Karpas-422 (cell line): ENCODE data around the gene CFI. TPM values are rescaled to one million over a fixed set of nuclear protein-coding genes. Genes with fewer than 3 reads are reported as not detected.
A peak's percentile ranks its signal among the peaks of the same experiment; 100 is the strongest.

Experiments used
- DNase-seq: peaks from one replicate; pipeline ENCODE4 v3.0.0-alpha.2; 2015
- H2AFZ ChIP-seq: fragments of 200-600 bp; sonication (generic); 2 replicates; pipeline ENCODE4 v1.6.1; 2014; ENCODE audit warnings: antibody characterized with exemption, low read length, mixed read lengths
- H3K27ac ChIP-seq: fragments of 200-600 bp; sonication (generic); 2 replicates; pipeline ENCODE4 v1.5.1; 2014; ENCODE audit warnings: mild to moderate bottlenecking, low read length, moderate library complexity
- H3K27me3 ChIP-seq: fragments of 200-600 bp; sonication (generic); 2 replicates; pipeline ENCODE4 v1.6.1; 2014; ENCODE audit warnings: low read length, mixed read lengths
- H3K36me3 ChIP-seq: fragments of 200-600 bp; sonication (generic); 2 replicates; pipeline ENCODE4 v1.6.1; 2014; ENCODE audit warnings: low read length, mixed read lengths; ENCODE audit not compliant: insufficient read depth
- H3K4me1 ChIP-seq: fragments of 200-600 bp; sonication (generic); 2 replicates; pipeline ENCODE4 v1.6.1; 2014; ENCODE audit warnings: mild to moderate bottlenecking, low read length, mixed read lengths
- H3K4me2 ChIP-seq: fragments of 200-600 bp; sonication (generic); 2 replicates; pipeline ENCODE4 v1.6.1; 2014; ENCODE audit warnings: low read length, low read depth, mild to moderate bottlenecking; ENCODE audit not compliant: poor library complexity, severe bottlenecking
- H3K4me3 ChIP-seq: fragments of 200-600 bp; sonication (generic); 2 replicates; pipeline ENCODE4 v1.5.1; 2014; ENCODE audit warnings: mild to moderate bottlenecking, antibody characterized with exemption, low read length, mixed read lengths
- H3K79me2 ChIP-seq: fragments of 200-600 bp; sonication (generic); 2 replicates; pipeline ENCODE4 v1.6.1; 2014; ENCODE audit warnings: mild to moderate bottlenecking, low read length, mixed read lengths
- H3K9ac ChIP-seq: fragments of 200-600 bp; sonication (generic); 2 replicates; pipeline ENCODE4 v1.6.0; 2014; ENCODE audit warnings: low read length
- H3K9me2 ChIP-seq: fragments of 200-600 bp; sonication (generic), shearing (Covaris generic); replicated peaks from 2 replicates; pipeline ENCODE4 v1.6.0; 2014; ENCODE audit warnings: mild to moderate bottlenecking, low read length, moderate library complexity; ENCODE audit not compliant: insufficient read depth
- H3K9me3 ChIP-seq: fragments of 300-700, 200-600 bp; sonication (generic); 2 replicates; pipeline ENCODE4 v1.6.1; 2014; ENCODE audit warnings: low read length, mixed read lengths
- H4K20me1 ChIP-seq: fragments of 200-600 bp; sonication (generic); 2 replicates; pipeline ENCODE4 v1.6.1; 2014; ENCODE audit warnings: mild to moderate bottlenecking, antibody characterized with exemption, low read length, low read depth; ENCODE audit not compliant: insufficient read depth
- total RNA-seq: library from RNA; depleted of rRNA; stranded (reverse); fragments of >200 nt; shearing (Covaris generic); gene quantifications from 2 replicates; pipeline ENCODE4 v1.2.3, GENCODE V29; 2014; ENCODE audit warnings: low replicate concordance

CFI gene
- total RNA-seq, 1 experiment from 2014 or later, result not detected

- Histone ChIP-seq H3K27ac (no peak overlapping the region), H3K9me2 (no peaks in the 10 kb centered on the region), H3K9me3 (no peaks in the 10 kb centered on the region), H2AFZ (no peak overlapping the region), H3K9ac (no peak overlapping the region), H3K27me3 (no peaks in the 10 kb centered on the region), H3K4me1 (peaks cover 17% of the 10 kb centered on the region), H3K4me3 (no peak overlapping the region), H3K36me3 (no peaks in the 10 kb centered on the region), H3K4me2 (no peak overlapping the region), H3K79me2 (peaks cover 51% of the 10 kb centered on the region), H4K20me1 (no peaks in the 10 kb centered on the region)
- DNase-seq, result no peak
Measured at GRCh38 chr4:109721033-109721432, 80.8 kb downstream of the CFI start.

- Histone ChIP-seq H4K20me1 (no peaks in the 10 kb centered on the region), H3K4me3 (no peak overlapping the region), H3K36me3 (no peaks in the 10 kb centered on the region), H3K9ac (no peak overlapping the region), H3K4me1 (peaks cover 17% of the 10 kb centered on the region), H3K79me2 (peaks cover 39% of the 10 kb centered on the region), H2AFZ (no peak overlapping the region), H3K4me2 (no peak overlapping the region), H3K27me3 (no peaks in the 10 kb centered on the region), H3K27ac (no peak overlapping the region), H3K9me3 (no peaks in the 10 kb centered on the region), H3K9me2 (no peaks in the 10 kb centered on the region)
- DNase-seq, result no peak
Measured at GRCh38 chr4:109719604-109720003, 82.2 kb downstream of the CFI start.

GRCh38 chr4:109718759-109719158, 83.0 kb downstream of the CFI start:
- peaks cover 35% of the 10 kb centered on the region for H3K79me2 ChIP-seq
- H3K4me3 ChIP-seq, result no peak overlapping the region
- H3K9me3 ChIP-seq, result no peaks in the 10 kb centered on the region
- H3K9me2 ChIP-seq, result no peaks in the 10 kb centered on the region
- H3K4me2 ChIP-seq, result no peak overlapping the region
- no peak overlapping the region for H2AFZ ChIP-seq
- no peak overlapping the region for H3K27ac ChIP-seq
- H3K4me1 ChIP-seq, result peaks cover 15% of the 10 kb centered on the region
- no peaks in the 10 kb centered on the region for H4K20me1 ChIP-seq
- DNase-seq, result no peak
- peaks cover 6% of the 10 kb centered on the region; the same call in 1 of the 2 replicates for H3K36me3 ChIP-seq
- no peaks in the 10 kb centered on the region for H3K27me3 ChIP-seq
- H3K9ac ChIP-seq, result no peak overlapping the region

GRCh38 chr4:109713500-109713899, 88.3 kb downstream of the CFI start:
- DNase-seq, result no peak
- peaks cover 10% of the 10 kb centered on the region for H3K4me1 ChIP-seq
- H3K9me3 ChIP-seq, result no peaks in the 10 kb centered on the region

GRCh38 chr4:109708990-109709389, 92.8 kb downstream of the CFI start:
- peaks cover 12% of the 10 kb centered on the region for H3K4me1 ChIP-seq
- no peaks in the 10 kb centered on the region for H3K9me3 ChIP-seq
- no peaks in the 10 kb centered on the region for H3K27me3 ChIP-seq
- no peak overlapping the region for H3K9ac ChIP-seq
- no peak overlapping the region for H2AFZ ChIP-seq
- no peaks in the 10 kb centered on the region for H3K9me2 ChIP-seq
- H3K36me3 ChIP-seq, result peaks cover 15% of the 10 kb centered on the region; the same call in 1 of the 2 replicates
- H3K27ac ChIP-seq, result no peak overlapping the region
- no peaks in the 10 kb centered on the region for H3K79me2 ChIP-seq
- no peaks in the 10 kb centered on the region for H4K20me1 ChIP-seq
- H3K4me2 ChIP-seq, result no peak overlapping the region
- no peak for DNase-seq
- H3K4me3 ChIP-seq, result no peak overlapping the region

More at GRCh38 chr4:109713500-109713899, 88.3 kb downstream of the CFI start:
- Histone ChIP-seq H3K4me2 (no peak overlapping the region), H3K79me2 (peaks cover 5% of the 10 kb centered on the region), H3K27ac (no peak overlapping the region), H3K4me3 (no peak overlapping the region), H3K27me3 (no peaks in the 10 kb centered on the region), H2AFZ (no peak overlapping the region), H4K20me1 (no peaks in the 10 kb centered on the region), H3K9me2 (no peaks in the 10 kb centered on the region), H3K36me3 (peaks cover 14% of the 10 kb centered on the region; the same call in 1 of the 2 replicates), H3K9ac (no peak overlapping the region)

GRCh38 chr4:109708435-109708834, 93.4 kb downstream of the CFI start:
- H3K9ac ChIP-seq, result no peak overlapping the region
- no peaks in the 10 kb centered on the region for H3K9me3 ChIP-seq
- H3K27ac ChIP-seq, result no peak overlapping the region
- H3K36me3 ChIP-seq, result peaks cover 10% of the 10 kb centered on the region; the same call in 1 of the 2 replicates
- H3K9me2 ChIP-seq, result no peaks in the 10 kb centered on the region
- no peak for DNase-seq
- H2AFZ ChIP-seq, result no peak overlapping the region
- peaks cover 17% of the 10 kb centered on the region for H3K4me1 ChIP-seq
- H3K79me2 ChIP-seq, result no peaks in the 10 kb centered on the region
- no peak overlapping the region for H3K4me3 ChIP-seq
- H3K27me3 ChIP-seq, result no peaks in the 10 kb centered on the region
- no peak overlapping the region for H3K4me2 ChIP-seq
- no peaks in the 10 kb centered on the region for H4K20me1 ChIP-seq

- peak overlapping the region; percentile 81 for H3K4me3 ChIP-seq
- H3K27ac ChIP-seq, result peak overlapping the region; percentile 39; the same call in 1 of the 2 replicates
- peaks cover 26% of the 10 kb centered on the region for H3K4me1 ChIP-seq
- H3K9me2 ChIP-seq, result no peaks in the 10 kb centered on the region
- H4K20me1 ChIP-seq, result no peaks in the 10 kb centered on the region
- peak overlapping the region; percentile 88 for H3K9ac ChIP-seq
- no peaks in the 10 kb centered on the region for H3K79me2 ChIP-seq
- H3K9me3 ChIP-seq, result no peaks in the 10 kb centered on the region
- DNase-seq, result no peak
- H3K4me2 ChIP-seq, result peak overlapping the region; percentile 94
- 0 out of 2 replicates have a peak, but pooled peaks cover 5% of the 10 kb centered on the region for H3K36me3 ChIP-seq
- peak overlapping the region; percentile 92; the same call in 1 of the 2 replicates for H2AFZ ChIP-seq
- no peaks in the 10 kb centered on the region for H3K27me3 ChIP-seq
Measured at GRCh38 chr4:109703664-109704361, 98.0 kb downstream of the CFI start.

- Histone ChIP-seq H3K79me2 (no peaks in the 10 kb centered on the region), H3K4me1 (peaks cover 24% of the 10 kb centered on the region), H3K27me3 (no peaks in the 10 kb centered on the region), H3K4me2 (peak within 1 kb of the TSS; percentile 94), H3K9ac (peak within 1 kb of the TSS; percentile 88), H2AFZ (peak within 1 kb of the TSS; percentile 92), H4K20me1 (no peaks in the 10 kb centered on the region), H3K4me3 (peak within 1 kb of the TSS; percentile 81), H3K27ac (peak within 1 kb of the TSS; percentile 39), H3K9me3 (no peaks in the 10 kb centered on the region), H3K9me2 (no peaks in the 10 kb centered on the region), H3K36me3 (0 out of 2 replicates have a peak, but pooled peaks cover 2% of the 10 kb centered on the region)
- peak; percentile 88 for DNase-seq
Measured at GRCh38 chr4:109702950-109703663, 98.7 kb downstream of the CFI start, which contains the start of gene CASP6. Gene CASP6, minus strand, starts transcription at chr4:109703445. Its CDS starts 50 bp downstream, at chr4:109703395.
